Measurements from ENCODE around the gene PPP1R11. TPM values are rescaled to one million over a fixed set of nuclear protein-coding genes. Genes with fewer than 3 reads are reported as not detected.
A peak's percentile ranks its signal among the peaks of the same experiment; 100 is the strongest.

PPP1R11 gene
- total and polyA plus RNA-seq, 2 of the 13 experiments (the other 11 are each of a cell fraction or from before 2014, with no cell fraction given) = 32.1 to 58.9 TPM

GRCh38 chr6:30101444-30102413, 34.7 kb downstream of the PPP1R11 start (continued):
- TF ChIP-seq ZNF44 (CRISPR knock-in tag; IDR thresholded peaks at IDR 0.05) (no peak), PAXIP1 (CRISPR knock-in tag; conservative IDR thresholded peaks at IDR 0.05) (peak; percentile 50; the same call in 1 of the 2 replicates), ZNF143 (CRISPR knock-in tag; IDR thresholded peaks at IDR 0.05) (no peak), IKZF5 (CRISPR knock-in tag; IDR thresholded peaks at IDR 0.05) (peak; percentile 83), ZIK1 (CRISPR knock-in tag; IDR thresholded peaks at IDR 0.05; ENCODE audit: borderline replicate concordance, low read depth) (0 out of 2 replicates have a peak, but pooled peaks have one; percentile 33), KLF15 (CRISPR knock-in tag; IDR thresholded peaks at IDR 0.05; ENCODE audit: borderline replicate concordance) (peak; percentile 72; the same call in 1 of the 2 replicates), ZNF432 (CRISPR knock-in tag; IDR thresholded peaks at IDR 0.05; ENCODE audit: borderline replicate concordance) (no peak), KIAA2018 (CRISPR knock-in tag; IDR thresholded peaks at IDR 0.05; ENCODE audit: borderline replicate concordance) (no peak), THAP9 (CRISPR knock-in tag; IDR thresholded peaks at IDR 0.05; ENCODE audit: borderline replicate concordance) (peak; percentile 78; the same call in 1 of the 2 replicates), ZNF230 (CRISPR knock-in tag; IDR thresholded peaks at IDR 0.05) (peak; percentile 59)
